ENCODE measurements around the gene FSD1L.
A peak's percentile ranks its signal among the peaks of the same experiment; 100 is the strongest.

Gene FSD1L

GRCh38 chr9:105447814-105448812 lies at the start of gene FSD1L:
Gene FSD1L, plus strand, starts transcription at chr9:105448034. Its CDS starts 187 bp downstream, at chr9:105448221.
- Histone ChIP-seq H3K27ac (ENCODE audit: low read depth, low read length) (peak within 1 kb of the TSS; percentile 78), H3K9me3 (ENCODE audit: control insufficient read depth, insufficient read depth, low read length) (no peaks in the 10 kb centered on the region), H3K27me3 (ENCODE audit: control insufficient read depth, insufficient read depth, low read length) (no peaks in the 10 kb centered on the region)

GRCh38 chr9:105399117-105399516 lies 48.7 kb upstream of the FSD1L start:
- H3K36me3 ChIP-seq (ENCODE audit: control insufficient read depth, insufficient read depth, low read length) = no peaks in the 10 kb centered on the region
- H3K27me3 ChIP-seq (ENCODE audit: control insufficient read depth, insufficient read depth, low read length) = no peaks in the 10 kb centered on the region
- H3K9me3 ChIP-seq (ENCODE audit: control insufficient read depth, insufficient read depth, low read length) = no peaks in the 10 kb centered on the region
- H3K4me3 ChIP-seq (ENCODE audit: low read depth, low read length) = no peak overlapping the region
- peaks cover 51% of the 10 kb centered on the region for H3K4me1 ChIP-seq (ENCODE audit: control insufficient read depth, insufficient read depth, low read length)
- peak overlapping the region; percentile 30 for H3K27ac ChIP-seq (ENCODE audit: low read depth, low read length)
- H3K9ac ChIP-seq (ENCODE audit: low read depth, low read length) = no peak overlapping the region

More at GRCh38 chr9:105447814-105448812, at the start of gene FSD1L:
- Histone ChIP-seq H3K4me3 (ENCODE audit: low read depth, low read length) (peak within 1 kb of the TSS; percentile 81), H3K36me3 (ENCODE audit: control insufficient read depth, insufficient read depth, low read length) (no peaks in the 10 kb centered on the region), H3K9ac (ENCODE audit: low read depth, low read length) (peak within 1 kb of the TSS; percentile 40), H3K4me1 (ENCODE audit: control insufficient read depth, insufficient read depth, low read length) (peaks cover 10% of the 10 kb centered on the region)

- Histone ChIP-seq H3K4me1 (ENCODE audit: control insufficient read depth, insufficient read depth, low read length) (peaks cover 50% of the 10 kb centered on the region), H3K9me3 (ENCODE audit: control insufficient read depth, insufficient read depth, low read length) (no peaks in the 10 kb centered on the region), H3K27ac (ENCODE audit: low read depth, low read length) (peak overlapping the region; percentile 6), H3K4me3 (ENCODE audit: low read depth, low read length) (no peak overlapping the region), H3K9ac (ENCODE audit: low read depth, low read length) (no peak overlapping the region), H3K36me3 (ENCODE audit: control insufficient read depth, insufficient read depth, low read length) (no peaks in the 10 kb centered on the region), H3K27me3 (ENCODE audit: control insufficient read depth, insufficient read depth, low read length) (no peaks in the 10 kb centered on the region)
These were observed 46.2 kb upstream of the FSD1L start for GRCh38 chr9:105401651-105402050.

- Histone ChIP-seq H3K4me1 (ENCODE audit: control insufficient read depth, insufficient read depth, low read length) (peaks cover 43% of the 10 kb centered on the region), H3K4me3 (ENCODE audit: low read depth, low read length) (peak overlapping the region; percentile 35), H3K27me3 (ENCODE audit: control insufficient read depth, insufficient read depth, low read length) (no peaks in the 10 kb centered on the region), H3K9me3 (ENCODE audit: control insufficient read depth, insufficient read depth, low read length) (no peaks in the 10 kb centered on the region), H3K36me3 (ENCODE audit: control insufficient read depth, insufficient read depth, low read length) (no peaks in the 10 kb centered on the region), H3K27ac (ENCODE audit: low read depth, low read length) (peak overlapping the region; percentile 86), H3K9ac (ENCODE audit: low read depth, low read length) (peak overlapping the region; percentile 16)
These were observed 44.1 kb upstream of the FSD1L start for GRCh38 chr9:105403552-105404248.

GRCh38 chr9:105405514-105406131 lies 42.2 kb upstream of the FSD1L start:
- Histone ChIP-seq H3K27me3 (ENCODE audit: control insufficient read depth, insufficient read depth, low read length) (no peaks in the 10 kb centered on the region), H3K36me3 (ENCODE audit: control insufficient read depth, insufficient read depth, low read length) (no peaks in the 10 kb centered on the region), H3K4me3 (ENCODE audit: low read depth, low read length) (no peak overlapping the region), H3K27ac (ENCODE audit: low read depth, low read length) (no peak overlapping the region), H3K4me1 (ENCODE audit: control insufficient read depth, insufficient read depth, low read length) (peaks cover 36% of the 10 kb centered on the region), H3K9me3 (ENCODE audit: control insufficient read depth, insufficient read depth, low read length) (no peaks in the 10 kb centered on the region), H3K9ac (ENCODE audit: low read depth, low read length) (no peak overlapping the region)

- H3K4me3 ChIP-seq (ENCODE audit: low read depth, low read length) = no peak overlapping the region
- H3K27ac ChIP-seq (ENCODE audit: low read depth, low read length) = no peak overlapping the region
- H3K36me3 ChIP-seq (ENCODE audit: control insufficient read depth, insufficient read depth, low read length) = no peaks in the 10 kb centered on the region
- no peak overlapping the region for H3K9ac ChIP-seq (ENCODE audit: low read depth, low read length)
- H3K27me3 ChIP-seq (ENCODE audit: control insufficient read depth, insufficient read depth, low read length) = no peaks in the 10 kb centered on the region
- no peaks in the 10 kb centered on the region for H3K9me3 ChIP-seq (ENCODE audit: control insufficient read depth, insufficient read depth, low read length)
- H3K4me1 ChIP-seq (ENCODE audit: control insufficient read depth, insufficient read depth, low read length) = peaks cover 33% of the 10 kb centered on the region
These were observed 41.5 kb upstream of the FSD1L start for GRCh38 chr9:105406369-105406768.

- H3K27me3 ChIP-seq (ENCODE audit: control insufficient read depth, insufficient read depth, low read length) = no peaks in the 10 kb centered on the region
- H3K36me3 ChIP-seq (ENCODE audit: control insufficient read depth, insufficient read depth, low read length) = no peaks in the 10 kb centered on the region
- no peak overlapping the region for H3K4me3 ChIP-seq (ENCODE audit: low read depth, low read length)
- peaks cover 15% of the 10 kb centered on the region for H3K4me1 ChIP-seq (ENCODE audit: control insufficient read depth, insufficient read depth, low read length)
- no peaks in the 10 kb centered on the region; the same call in 1 of the 2 replicates for H3K9me3 ChIP-seq (ENCODE audit: control insufficient read depth, insufficient read depth, low read length)
- no peak overlapping the region for H3K9ac ChIP-seq (ENCODE audit: low read depth, low read length)
- no peak overlapping the region for H3K27ac ChIP-seq (ENCODE audit: low read depth, low read length)
These were observed 34.3 kb upstream of the FSD1L start for GRCh38 chr9:105413525-105413924.

- H3K4me3 ChIP-seq (ENCODE audit: low read depth, low read length) = peak overlapping the region; percentile 41; the same call in 1 of the 2 replicates
- H3K9ac ChIP-seq (ENCODE audit: low read depth, low read length) = no peak overlapping the region
- no peak overlapping the region for H3K27ac ChIP-seq (ENCODE audit: low read depth, low read length)
- H3K9me3 ChIP-seq (ENCODE audit: control insufficient read depth, insufficient read depth, low read length) = no peaks in the 10 kb centered on the region; the same call in 1 of the 2 replicates
- H3K4me1 ChIP-seq (ENCODE audit: control insufficient read depth, insufficient read depth, low read length) = peaks cover 15% of the 10 kb centered on the region
- H3K36me3 ChIP-seq (ENCODE audit: control insufficient read depth, insufficient read depth, low read length) = no peaks in the 10 kb centered on the region
- no peaks in the 10 kb centered on the region for H3K27me3 ChIP-seq (ENCODE audit: control insufficient read depth, insufficient read depth, low read length)
These were observed 32.7 kb upstream of the FSD1L start for GRCh38 chr9:105414947-105415661.

- Histone ChIP-seq H3K27me3 (ENCODE audit: control insufficient read depth, insufficient read depth, low read length) (no peaks in the 10 kb centered on the region), H3K27ac (ENCODE audit: low read depth, low read length) (no peak overlapping the region), H3K4me3 (ENCODE audit: low read depth, low read length) (no peak overlapping the region), H3K4me1 (ENCODE audit: control insufficient read depth, insufficient read depth, low read length) (peaks cover 15% of the 10 kb centered on the region), H3K36me3 (ENCODE audit: control insufficient read depth, insufficient read depth, low read length) (no peaks in the 10 kb centered on the region), H3K9me3 (ENCODE audit: control insufficient read depth, insufficient read depth, low read length) (no peaks in the 10 kb centered on the region; the same call in 1 of the 2 replicates), H3K9ac (ENCODE audit: low read depth, low read length) (no peak overlapping the region)
These were observed 32.2 kb upstream of the FSD1L start for GRCh38 chr9:105415662-105415980.

- Histone ChIP-seq H3K27ac (ENCODE audit: low read depth, low read length) (no peak overlapping the region), H3K9me3 (ENCODE audit: control insufficient read depth, insufficient read depth, low read length) (no peaks in the 10 kb centered on the region; the same call in 1 of the 2 replicates), H3K4me1 (ENCODE audit: control insufficient read depth, insufficient read depth, low read length) (peaks cover 15% of the 10 kb centered on the region), H3K27me3 (ENCODE audit: control insufficient read depth, insufficient read depth, low read length) (no peaks in the 10 kb centered on the region), H3K36me3 (ENCODE audit: control insufficient read depth, insufficient read depth, low read length) (no peaks in the 10 kb centered on the region), H3K9ac (ENCODE audit: low read depth, low read length) (no peak overlapping the region), H3K4me3 (ENCODE audit: low read depth, low read length) (no peak overlapping the region)
These were observed 31.0 kb upstream of the FSD1L start for GRCh38 chr9:105416840-105417239.

All from HUES48 (cell line).